Endometrium (tissue), 2 donors: ENCODE measurements around the gene NDUFS5.
"Not testable (repeated sequence)": the region's sequence is repeated elsewhere in the genome, so short reads cannot be mapped to it uniquely, and the experiment has no call there.

ENCODE experiments used
- FAIRE-seq: peaks from 2 replicates; lab custom pipeline; 2012; peaks lifted over from hg19 to GRCh38; lab: Jason Lieb, UNC
- donor health status: control.
- donor health status: control.

NDUFS5 gene

DNA sequence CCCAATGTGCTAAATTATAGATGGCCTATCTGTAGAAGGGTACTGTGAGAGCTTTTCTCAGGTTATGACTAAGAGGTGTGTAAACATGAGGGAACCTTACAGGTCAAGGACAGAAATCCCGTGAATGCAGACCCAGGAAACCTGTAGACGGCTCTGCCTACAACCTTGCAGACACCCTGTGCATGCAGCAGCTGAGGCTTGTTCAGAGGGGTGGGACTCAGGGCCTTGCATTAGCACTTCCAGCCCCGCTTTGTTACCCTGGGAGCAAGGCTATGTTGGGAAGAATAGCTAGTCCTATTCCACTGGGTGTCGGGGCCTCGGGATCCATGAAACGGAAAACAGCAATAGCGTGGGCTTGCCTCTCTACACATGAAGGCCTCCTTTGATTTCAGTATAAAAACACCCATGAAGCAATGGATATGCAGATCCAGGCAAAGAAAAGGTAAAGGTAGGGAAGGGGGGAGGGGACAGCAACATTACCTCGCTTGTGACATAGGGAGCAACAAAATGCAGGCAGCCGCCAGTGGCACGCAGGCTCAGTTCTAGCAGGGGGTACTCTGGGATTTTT, 9.5 kb upstream of the NDUFS5 start:
- no peak for FAIRE-seq

DNA sequence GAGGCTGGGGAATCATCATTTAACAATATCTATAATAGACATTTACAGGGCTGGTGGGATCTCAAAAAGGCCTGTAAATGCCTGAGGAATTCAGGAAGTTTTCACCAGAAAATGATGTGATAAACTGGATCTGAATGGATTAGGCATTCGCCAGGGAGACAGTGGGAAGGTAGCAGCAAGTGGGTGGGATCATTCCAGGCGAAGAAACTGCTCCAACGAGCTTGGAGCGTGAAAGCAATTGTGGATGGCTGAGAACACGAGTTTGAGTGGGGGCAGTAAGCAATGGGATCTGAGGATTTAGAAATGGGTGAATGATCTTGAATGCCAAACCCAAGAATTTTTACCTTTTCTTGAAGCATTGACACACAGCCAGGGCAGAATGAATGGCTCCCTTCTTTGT, 8.9 kb upstream of the NDUFS5 start:
- no peak for FAIRE-seq

DNA sequence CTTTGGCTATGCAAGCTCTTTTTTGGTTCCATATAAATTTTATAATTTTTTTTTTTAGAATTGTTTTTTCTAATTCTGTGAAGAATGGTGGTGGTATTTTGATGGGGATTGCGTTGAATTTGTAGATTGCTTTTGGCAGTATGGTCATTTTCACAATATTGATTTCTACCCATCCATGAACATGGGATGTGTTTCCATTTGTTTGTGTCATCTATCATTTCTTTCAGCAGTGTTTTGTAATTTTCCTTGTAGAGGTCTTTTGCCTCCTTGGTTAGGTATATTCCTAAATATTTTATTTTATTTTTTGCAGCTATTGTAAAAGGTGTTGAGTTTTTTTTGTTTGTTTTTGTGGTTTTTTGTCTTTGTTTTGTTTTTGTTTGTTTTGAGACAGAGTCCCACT, 5.7 kb upstream of the NDUFS5 start:
- FAIRE-seq: not testable (repeated sequence)

GRCh38 chr1:39021426-39021825, 4.7 kb upstream of the NDUFS5 start:
- FAIRE-seq: no peak

DNA sequence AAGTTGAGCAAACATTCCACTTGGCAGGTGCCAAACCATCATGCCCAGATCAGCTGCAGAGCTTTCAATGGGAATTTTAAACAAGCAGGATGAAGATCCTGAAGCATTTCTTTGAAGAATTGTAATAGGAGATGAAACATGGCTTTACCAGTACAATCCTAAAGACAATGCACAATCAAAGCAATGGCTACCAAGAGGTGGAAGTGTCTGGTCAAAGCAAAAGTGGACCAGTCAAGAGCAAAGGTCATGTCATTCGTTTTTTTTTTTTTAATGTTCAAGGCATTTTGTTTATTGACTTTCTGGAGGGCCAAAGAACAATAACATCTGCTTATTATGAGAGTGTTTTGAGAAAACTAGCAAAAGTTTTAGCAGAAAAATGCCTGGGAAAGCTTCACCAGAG, 3.0 kb upstream of the NDUFS5 start:
- no peak for FAIRE-seq

GRCh38 chr1:39026866-39027507, 837 bp downstream of the NDUFS5 start:
- no peak for FAIRE-seq

- FAIRE-seq: no peak
Measured at GRCh38 chr1:39034114-39034654, 8.0 kb downstream of the NDUFS5 start.

DNA sequence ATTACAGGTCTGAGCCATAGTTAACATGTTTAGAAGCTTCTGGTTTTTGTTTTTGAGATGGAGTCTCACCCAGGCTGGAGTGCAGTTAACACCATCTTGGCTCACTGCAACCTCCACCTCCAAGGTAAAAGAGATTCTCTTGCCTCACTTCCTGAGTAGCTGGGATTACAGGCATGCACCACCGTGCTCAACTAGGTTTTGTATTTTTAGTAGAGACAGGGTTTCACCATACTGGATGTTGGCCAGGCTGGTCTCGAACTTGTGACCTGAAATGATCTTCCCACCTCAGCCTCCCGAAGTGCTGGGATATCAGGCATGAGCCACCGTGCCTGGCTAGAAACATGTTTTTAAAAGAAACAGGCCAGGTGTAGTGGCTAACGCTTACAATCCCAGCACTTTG, 10.5 kb downstream of the NDUFS5 start:
- no peak for FAIRE-seq

GRCh38 chr1:39043513-39043912, 17.4 kb downstream of the NDUFS5 start:
- FAIRE-seq: no peak

DNA sequence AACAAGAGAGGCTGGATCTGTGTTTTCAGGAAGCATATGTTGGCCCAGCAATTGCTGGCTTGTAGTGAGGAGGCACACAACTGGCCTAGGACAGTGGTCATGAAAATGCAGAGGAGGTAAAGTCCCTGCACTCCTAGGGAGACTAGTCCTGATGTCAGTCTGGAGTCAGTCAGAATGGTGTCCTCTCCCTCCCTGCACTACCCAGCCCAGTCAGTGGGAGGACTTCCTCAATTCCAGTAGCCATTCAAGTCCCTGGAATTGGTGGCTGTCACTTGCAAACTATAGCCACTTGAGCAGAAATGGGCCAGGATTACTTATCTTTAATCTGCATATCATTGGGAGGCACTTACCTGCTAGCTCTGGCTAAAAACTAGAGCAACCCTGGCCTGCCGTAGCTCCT, 18.6 kb downstream of the NDUFS5 start:
- no peak for FAIRE-seq

- FAIRE-seq: no peak
Measured at GRCh38 chr1:39045231-39045630, 19.1 kb downstream of the NDUFS5 start.

GRCh38 chr1:39046613-39047210, 20.6 kb downstream of the NDUFS5 start:
- no peak for FAIRE-seq

DNA sequence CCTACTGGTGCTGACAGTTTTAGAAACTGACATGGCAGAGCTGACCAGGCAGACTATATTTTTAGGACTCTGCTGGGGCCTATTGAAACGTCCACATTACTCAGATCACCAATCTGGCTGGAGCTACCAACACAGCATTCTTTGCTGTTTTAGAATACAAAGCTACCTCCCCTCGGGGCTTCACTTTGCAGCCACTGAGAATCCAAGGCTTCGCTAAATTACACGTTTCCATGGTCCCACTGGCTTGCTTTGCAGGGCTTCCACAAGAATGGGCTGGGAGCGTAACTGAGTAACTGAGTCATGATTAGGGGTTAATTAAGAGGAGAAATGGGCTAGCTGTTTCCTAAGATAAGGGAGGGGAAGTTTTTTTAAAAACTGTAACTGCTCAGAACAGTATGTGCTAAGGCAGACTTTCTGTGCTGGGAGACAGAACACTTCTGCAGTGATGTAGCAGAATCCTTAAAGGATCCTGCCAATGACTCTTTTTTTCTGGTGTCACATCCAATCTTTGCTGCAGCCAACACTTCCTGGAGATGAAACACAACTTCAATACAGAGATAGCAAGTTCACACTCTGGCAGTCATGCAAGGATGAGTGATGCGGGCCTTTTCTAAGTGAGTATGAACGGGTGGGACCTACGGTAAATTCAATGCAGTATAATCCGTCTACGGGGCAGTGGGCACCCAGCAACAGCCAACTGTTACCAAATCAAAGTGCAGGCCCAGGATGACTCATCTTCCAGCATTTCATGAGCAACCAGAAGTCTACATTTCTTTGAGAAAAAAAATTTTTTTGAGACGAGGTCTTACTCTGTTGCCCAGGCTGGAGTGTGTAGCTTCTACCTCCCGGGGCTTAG, 21.5 kb downstream of the NDUFS5 start:
- FAIRE-seq: no peak

GRCh38 chr1:39048745-39049370, 22.7 kb downstream of the NDUFS5 start:
- FAIRE-seq: no peak

GRCh38 chr1:39050001-39050400, 23.9 kb downstream of the NDUFS5 start:
- FAIRE-seq: no peak

GRCh38 chr1:39051193-39051850, 25.2 kb downstream of the NDUFS5 start:
- not testable (repeated sequence) for FAIRE-seq

- FAIRE-seq: no peak
Measured at GRCh38 chr1:39051956-39052355, 25.8 kb downstream of the NDUFS5 start.

- not testable (repeated sequence) for FAIRE-seq
Measured at GRCh38 chr1:39055213-39055710, 29.1 kb downstream of the NDUFS5 start.

DNA sequence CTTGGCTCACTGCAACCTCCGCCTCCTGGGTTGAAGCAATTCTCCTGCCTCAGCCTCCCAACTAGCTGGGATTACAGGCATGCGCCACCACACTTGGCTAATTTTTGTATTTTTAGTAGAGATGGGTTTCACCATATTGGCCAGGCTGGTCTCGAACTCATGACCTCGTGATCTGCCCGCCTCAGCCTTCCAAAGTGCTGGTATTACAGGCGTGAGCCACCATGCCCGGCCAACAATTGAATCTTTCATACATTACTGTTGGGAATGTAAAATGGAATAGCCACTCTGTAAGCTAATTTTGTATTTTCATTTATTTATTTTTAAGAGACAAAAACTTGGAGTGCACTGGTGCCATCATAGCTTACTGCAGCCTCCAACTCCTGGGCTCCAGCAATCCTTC, 35.4 kb downstream of the NDUFS5 start:
- FAIRE-seq: not testable (repeated sequence)

DNA sequence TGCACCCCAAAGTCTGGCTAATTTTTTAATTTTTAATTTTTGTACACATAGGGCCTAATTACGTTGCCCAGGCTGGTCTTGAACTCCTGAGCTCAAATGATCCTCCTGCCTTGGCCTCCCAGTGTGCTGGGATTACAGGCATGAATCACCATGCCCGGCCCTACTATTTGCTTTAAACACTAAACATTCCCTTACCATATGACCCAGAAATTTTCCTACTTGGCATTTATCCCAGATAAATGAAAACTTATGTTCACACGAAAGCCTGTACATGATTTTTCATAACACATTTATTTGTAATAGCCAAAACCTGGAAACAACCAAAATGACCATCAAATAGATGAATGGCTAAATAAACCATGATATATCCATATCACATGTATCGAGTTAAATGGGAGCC, 35.8 kb downstream of the NDUFS5 start:
- no peak for FAIRE-seq

DNA sequence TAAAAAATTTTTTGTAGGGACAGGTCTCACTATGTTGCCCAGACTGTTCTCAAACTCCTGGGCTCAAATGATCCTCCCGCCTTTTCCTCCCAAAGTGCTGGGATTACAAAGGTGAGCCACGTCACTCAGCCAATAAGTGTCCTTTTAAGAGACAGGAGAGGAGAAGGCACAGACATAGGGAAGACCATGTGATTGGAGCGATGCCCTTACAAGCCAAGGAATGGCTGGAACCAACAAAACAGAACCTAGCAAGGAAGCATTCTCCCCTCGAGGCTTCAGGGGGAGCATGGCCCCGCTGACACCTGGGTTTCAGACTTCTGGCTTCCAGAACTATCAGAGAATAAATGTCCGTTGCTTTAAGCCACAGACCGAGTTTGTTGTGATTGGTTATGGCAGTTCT, 37.0 kb downstream of the NDUFS5 start:
- no peak for FAIRE-seq
